Activated naive CD8-positive, alpha-beta T cell treated with anti-CD3 and anti-CD28 coated beads, Interleukin-2, amount 50 U/mL, for 24 hours (primary cell): ENCODE measurements around the gene YEATS2.

Source experiments
- ATAC-seq: fragments of 150-1000 bp; cut with Tn5 transposase; one replicate; pipeline ENCODE4 v1.10.0; 2021
- DNase-seq: peaks from one replicate; pipeline ENCODE4 v3.0.0; 2021
- H3K27ac Mint-ChIP-seq: one replicate; pipeline ENCODE4 v1.8.0; 2021; ENCODE audit warnings: mild to moderate bottlenecking, mixed read lengths
- H3K27me3 Mint-ChIP-seq: one replicate; pipeline ENCODE4 v1.8.0; 2021; ENCODE audit warnings: mixed read lengths
- H3K36me3 Mint-ChIP-seq: one replicate; pipeline ENCODE4 v1.8.0; 2021; ENCODE audit warnings: low read depth, mixed read lengths
- H3K4me1 Mint-ChIP-seq: one replicate; pipeline ENCODE4 v1.8.0; 2021; ENCODE audit warnings: mixed read lengths
- H3K4me3 Mint-ChIP-seq: one replicate; pipeline ENCODE4 v1.8.0; 2021; ENCODE audit warnings: mild to moderate bottlenecking, moderate library complexity, mixed read lengths
- H3K9me3 Mint-ChIP-seq: one replicate; pipeline ENCODE4 v1.8.0; 2021; ENCODE audit warnings: mixed read lengths

Gene YEATS2

GRCh38 chr3:183837894-183838293, 140.3 kb downstream of the YEATS2 start:
- H3K27me3 Mint-ChIP-seq = no peaks in the 10 kb centered on the region
- DNase-seq (no peak), ATAC-seq (no peak)
- no peaks in the 10 kb centered on the region for H3K4me1 Mint-ChIP-seq
- H3K4me3 Mint-ChIP-seq = no peak overlapping the region
- no peak overlapping the region for H3K27ac Mint-ChIP-seq
- H3K36me3 Mint-ChIP-seq = peaks cover 30% of the 10 kb centered on the region
- H3K9me3 Mint-ChIP-seq = no peaks in the 10 kb centered on the region

- H3K9me3 Mint-ChIP-seq = no peaks in the 10 kb centered on the region
- DNase-seq (no peak), ATAC-seq (no peak)
- H3K27ac Mint-ChIP-seq = no peak overlapping the region
- H3K4me1 Mint-ChIP-seq = peaks cover 5% of the 10 kb centered on the region
- peaks cover 29% of the 10 kb centered on the region for H3K36me3 Mint-ChIP-seq
- no peaks in the 10 kb centered on the region for H3K27me3 Mint-ChIP-seq
- no peak overlapping the region for H3K4me3 Mint-ChIP-seq
Measured at GRCh38 chr3:183839751-183840150, 142.2 kb downstream of the YEATS2 start.

- no peak for DNase-seq
- no peaks in the 10 kb centered on the region for H3K9me3 Mint-ChIP-seq
- peaks cover 12% of the 10 kb centered on the region for H3K4me1 Mint-ChIP-seq
- H3K4me3 Mint-ChIP-seq = no peak overlapping the region
- H3K27me3 Mint-ChIP-seq = no peaks in the 10 kb centered on the region
- H3K27ac Mint-ChIP-seq = peak overlapping the region; percentile 37
- peak; percentile 94 for ATAC-seq
- peaks cover 31% of the 10 kb centered on the region for H3K36me3 Mint-ChIP-seq
Measured at GRCh38 chr3:183844606-183845005, 147.0 kb downstream of the YEATS2 start.

GRCh38 chr3:183845090-183845489, 147.5 kb downstream of the YEATS2 start:
- no peak for DNase-seq
- no peak for ATAC-seq
- peak overlapping the region; percentile 50 for H3K27ac Mint-ChIP-seq
- H3K4me1 Mint-ChIP-seq = peaks cover 12% of the 10 kb centered on the region
- H3K36me3 Mint-ChIP-seq = peaks cover 32% of the 10 kb centered on the region
- no peaks in the 10 kb centered on the region for H3K9me3 Mint-ChIP-seq
- H3K27me3 Mint-ChIP-seq = no peaks in the 10 kb centered on the region
- no peak overlapping the region for H3K4me3 Mint-ChIP-seq

GRCh38 chr3:183845608-183846288, 148.2 kb downstream of the YEATS2 start:
- H3K4me3 Mint-ChIP-seq = no peak overlapping the region
- no peaks in the 10 kb centered on the region for H3K27me3 Mint-ChIP-seq
- peaks cover 37% of the 10 kb centered on the region for H3K36me3 Mint-ChIP-seq
- ATAC-seq (no peak), DNase-seq (no peak)
- no peak overlapping the region for H3K27ac Mint-ChIP-seq
- no peaks in the 10 kb centered on the region for H3K9me3 Mint-ChIP-seq
- peaks cover 15% of the 10 kb centered on the region for H3K4me1 Mint-ChIP-seq

GRCh38 chr3:183854318-183855035, 156.9 kb downstream of the YEATS2 start:
- Mint-ChIP-seq H3K27me3 (no peaks in the 10 kb centered on the region), H3K4me3 (no peak overlapping the region), H3K27ac (no peak overlapping the region), H3K4me1 (peaks cover 21% of the 10 kb centered on the region), H3K9me3 (no peaks in the 10 kb centered on the region), H3K36me3 (peaks cover 56% of the 10 kb centered on the region)
- no peak for DNase-seq
- no peak for ATAC-seq

- Mint-ChIP-seq H3K27ac (no peak overlapping the region), H3K4me1 (peaks cover 18% of the 10 kb centered on the region), H3K4me3 (no peak overlapping the region), H3K27me3 (no peaks in the 10 kb centered on the region), H3K36me3 (peaks cover 57% of the 10 kb centered on the region), H3K9me3 (no peaks in the 10 kb centered on the region)
- DNase-seq (no peak), ATAC-seq (no peak)
Measured at GRCh38 chr3:183857863-183858262, 160.3 kb downstream of the YEATS2 start.
